Thyroid gland (tissue), 4 donors: ENCODE measurements around the gene HOXA7. TPM values are rescaled to one million over a fixed set of nuclear protein-coding genes. Genes with fewer than 3 reads are reported as not detected.
A peak's percentile ranks its signal among the peaks of the same experiment; 100 is the strongest.

Source experiments
- DNase-seq, 2 donors: peaks; one replicate each; pipeline ENCODE4 v3.0.0-alpha.2; 2019
- H3K27ac ChIP-seq, 3 donors: fragments of 200-600 bp; sonication (generic); 1 replicate in 2 of 3; 2 replicates in 1 of 3; pipeline ENCODE4 v1.5.1; 2016 to 2019; ENCODE audit warnings: mild to moderate bottlenecking in 1 of 3, moderate library complexity in 1 of 3
- H3K27me3 ChIP-seq: fragments of 200-600 bp; sonication (generic); one replicate; pipeline ENCODE4 v1.5.1; 2019
- H3K36me3 ChIP-seq, 2 donors: fragments of 200-600 bp; sonication (generic); one replicate each; pipeline ENCODE4 v1.5.1; 2016 to 2019
- H3K4me1 ChIP-seq, 2 donors: fragments of 200-600 bp; sonication (generic); one replicate each; pipeline ENCODE4 v1.5.1; 2017 to 2019
- H3K4me3 ChIP-seq, 3 donors: fragments of 200-600 bp; sonication (generic); replicated peaks in 1 of 3; 1 replicate in 2 of 3; 2 replicates in 1 of 3; pipeline ENCODE4 v1.5.1; 2016; ENCODE audit warnings: mild to moderate bottlenecking in 1 of 3
- H3K9me3 ChIP-seq: fragments of 200-600 bp; sonication (generic); one replicate; pipeline ENCODE4 v1.5.1; 2017
- CTCF ChIP-seq, 6 experiments: fragments of 200-600 bp in 3 of 6; fragments of 450-650 bp in 3 of 6; sonication (generic) in 3 of 6; IDR thresholded peaks; one replicate each; pipeline ENCODE4 v1.5.1; 2016 to 2019; ENCODE audit warnings: antibody characterized with exemption in 6 of 6, mild to moderate bottlenecking in 2 of 6, inconsistent platforms in 1 of 6, moderate library complexity in 1 of 6
- POLR2A ChIP-seq, 2 donors: fragments of 450-650 bp; IDR thresholded peaks; one replicate each; pipeline ENCODE4 v1.6.1; 2017; ENCODE audit warnings: antibody characterized with exemption in 2 of 2, mild to moderate bottlenecking in 2 of 2, moderate library complexity in 1 of 2
- WGBS, 2 donors: methylation state at CpG; one replicate each; pipeline ENCODE4 v1.1.5; 2017; 5-methylcytosine and 5-hydroxymethylcytosine counted together
- intact Hi-C: fragments of 100-400 bp; cut with DNase I; formaldehyde crosslinking; loops from one replicate; pipeline ENCODE4 v1.15.1; 2023
- total RNA-seq, 4 donors: library from RNA; depleted of rRNA; stranded (reverse); fragments of >200 nt; gene quantifications; one replicate each; pipeline ENCODE4 v1.2.3, GENCODE V29; 2016

The HOXA7 gene
- total RNA-seq, 4 donors from 2014 or later = 0.34 to 2.1 (median 0.74) TPM

GRCh38 chr7:27126596-27127327 lies 29.7 kb downstream of the HOXA7 start:
- Histone ChIP-seq H3K27ac (no peak overlapping the region), H3K4me3 (no peak overlapping the region), H3K36me3 (no peaks in the 10 kb centered on the region), H3K27me3 (peaks cover 20% of the 10 kb centered on the region), H3K9me3 (no peaks in the 10 kb centered on the region), H3K4me1 (peaks cover 0 to 7% of the 10 kb centered on the region in 2 donors)
- WGBS, 2 donors = 25 to 30% methylated on average over 3 of the region's 3 CpGs
- intact Hi-C loops = no loop called here
- DNase-seq = no peak
- TF ChIP-seq POLR2A (IDR thresholded peaks at IDR 0.05) = no peak
- no peak for TF ChIP-seq CTCF (IDR thresholded peaks at IDR 0.05)

GRCh38 chr7:27125986-27126394 lies 30.5 kb downstream of the HOXA7 start:
- H3K9me3 ChIP-seq = no peaks in the 10 kb centered on the region
- TF ChIP-seq CTCF (IDR thresholded peaks at IDR 0.05) = no peak
- TF ChIP-seq POLR2A (IDR thresholded peaks at IDR 0.05) = no peak
- H3K4me1 ChIP-seq = peaks cover 0 to 7% of the 10 kb centered on the region in 2 donors
- intact Hi-C loops = no loop called here
- peaks cover 17% of the 10 kb centered on the region for H3K27me3 ChIP-seq
- no peaks in the 10 kb centered on the region for H3K36me3 ChIP-seq
- no peak for DNase-seq
- 23 to 34% methylated on average over 5 of the region's 5 CpGs for WGBS, 2 donors
- H3K4me3 ChIP-seq = no peak overlapping the region
- no peak overlapping the region for H3K27ac ChIP-seq

GRCh38 chr7:27124902-27125689 lies 31.4 kb downstream of the HOXA7 start:
- peaks cover 11% of the 10 kb centered on the region for H3K27me3 ChIP-seq
- no peak for DNase-seq
- H3K4me3 ChIP-seq = no peak overlapping the region
- H3K4me1 ChIP-seq = no peaks in the 10 kb centered on the region
- H3K9me3 ChIP-seq = no peaks in the 10 kb centered on the region
- WGBS, 2 donors = 37 to 42% methylated on average over 8 of the region's 8 CpGs
- H3K27ac ChIP-seq = no peak overlapping the region
- H3K36me3 ChIP-seq = no peaks in the 10 kb centered on the region
- TF ChIP-seq CTCF (IDR thresholded peaks at IDR 0.05) = no peak
- no peak for TF ChIP-seq POLR2A (IDR thresholded peaks at IDR 0.05)
- intact Hi-C loops = no loop called here

- Histone ChIP-seq H3K27ac (peak overlapping the region in 2 of 3 donors; percentile 50 to 53), H3K36me3 (no peaks in the 10 kb centered on the region), H3K27me3 (peaks cover 10% of the 10 kb centered on the region), H3K9me3 (no peaks in the 10 kb centered on the region), H3K4me1 (no peaks in the 10 kb centered on the region), H3K4me3 (no peak overlapping the region)
- WGBS, 2 donors = 30 to 46% methylated on average over 42 to 43 of the region's 43 CpGs
- intact Hi-C loops = no loop called here
- no peak for DNase-seq
- TF ChIP-seq CTCF (IDR thresholded peaks at IDR 0.05) = no peak
- TF ChIP-seq POLR2A (IDR thresholded peaks at IDR 0.05) = no peak
Observed at GRCh38 chr7:27124096-27124901, 32.2 kb downstream of the HOXA7 start.
